Posterior cingulate gyrus (tissue), 11 donors: ENCODE data around the gene ANP32D.
"Not testable (repeated sequence)": the region's sequence is repeated elsewhere in the genome, so short reads cannot be mapped to it uniquely, and the experiment has no call there.

ENCODE experiments used
- DNase-seq, 10 donors: peaks; one replicate each; pipeline versions ENCODE4 v3.0.0 to v3.0.0-alpha.2; 2020 to 2021; ENCODE audit warnings: mixed read lengths in 3 of 10
- intact Hi-C: fragments of 100-400 bp; cut with DNase I; formaldehyde crosslinking; loops from one replicate; pipeline ENCODE4 v1.15.1; 2023

ANP32D gene

GRCh38 chr12:48489456-48489855, 17.1 kb downstream of the ANP32D start:
- DNase-seq, intact Hi-C loops: not testable (repeated sequence)

GRCh38 chr12:48500281-48500680, 27.9 kb downstream of the ANP32D start:
- intact Hi-C loops: not testable (repeated sequence)

GRCh38 chr12:48506836-48507235, 34.5 kb downstream of the ANP32D start:
- intact Hi-C loops, DNase-seq: not testable (repeated sequence)

More at GRCh38 chr12:48500281-48500680, 27.9 kb downstream of the ANP32D start:
- DNase-seq: not testable (repeated sequence)

- intact Hi-C loops: no loop called here
- no peak for DNase-seq
These were observed 36.6 kb downstream of the ANP32D start for GRCh38 chr12:48508987-48509386.

GRCh38 chr12:48510111-48510510, 37.8 kb downstream of the ANP32D start:
- intact Hi-C loops: no loop called here
- no peak for DNase-seq

- no peak for DNase-seq
- intact Hi-C loops: no loop called here
These were observed 40.5 kb downstream of the ANP32D start for GRCh38 chr12:48512855-48513254.

- intact Hi-C loops: no loop called here
These were observed 42.4 kb downstream of the ANP32D start for GRCh38 chr12:48514728-48515127.

GRCh38 chr12:48520381-48520780, 48.0 kb downstream of the ANP32D start:
- DNase-seq, intact Hi-C loops: not testable (repeated sequence)

More at GRCh38 chr12:48514728-48515127, 42.4 kb downstream of the ANP32D start:
- no peak for DNase-seq
